Stimulated activated naive B cell treated with anti-CD40 and anti-IgM and Interleukin-4, amounts not matched to agents 10 μg/mL and 1 μg/mL and 100 μg/mL, for 72 hours (primary cell): Measurements from ENCODE around the gene PTPRQ.

Source experiments
- ATAC-seq, 2 donors: fragments of 150-1000 bp; cut with Tn5 transposase; replicated peaks; 2 replicates each; pipeline ENCODE4 v1.10.0; 2021; ENCODE audit warnings: moderate library complexity in 1 of 2
- DNase-seq: peaks from one replicate; pipeline ENCODE4 v3.0.0; 2021
- H3K27ac Mint-ChIP-seq: one replicate; pipeline ENCODE4 v1.8.0; 2022; ENCODE audit warnings: mild to moderate bottlenecking, mixed read lengths
- H3K27me3 Mint-ChIP-seq, 2 donors: one replicate each; pipeline ENCODE4 v1.8.0; 2022; ENCODE audit warnings: mixed read lengths in 2 of 2
- H3K36me3 Mint-ChIP-seq, 2 donors: one replicate each; pipeline ENCODE4 v1.8.0; 2022; ENCODE audit warnings: mixed read lengths in 2 of 2, mild to moderate bottlenecking in 1 of 2
- H3K4me1 Mint-ChIP-seq, 2 donors: one replicate each; pipeline ENCODE4 v1.8.0; 2022; ENCODE audit warnings: mixed read lengths in 2 of 2, mild to moderate bottlenecking in 1 of 2
- H3K4me3 Mint-ChIP-seq, 2 donors: one replicate each; pipeline ENCODE4 v1.8.0; 2022; ENCODE audit warnings: mild to moderate bottlenecking in 2 of 2, mixed read lengths in 2 of 2, moderate library complexity in 1 of 2
- H3K9me3 Mint-ChIP-seq, 2 donors: one replicate each; pipeline ENCODE4 v1.8.0; 2022; ENCODE audit warnings: mixed read lengths in 2 of 2, mild to moderate bottlenecking in 1 of 2

PTPRQ gene

DNA sequence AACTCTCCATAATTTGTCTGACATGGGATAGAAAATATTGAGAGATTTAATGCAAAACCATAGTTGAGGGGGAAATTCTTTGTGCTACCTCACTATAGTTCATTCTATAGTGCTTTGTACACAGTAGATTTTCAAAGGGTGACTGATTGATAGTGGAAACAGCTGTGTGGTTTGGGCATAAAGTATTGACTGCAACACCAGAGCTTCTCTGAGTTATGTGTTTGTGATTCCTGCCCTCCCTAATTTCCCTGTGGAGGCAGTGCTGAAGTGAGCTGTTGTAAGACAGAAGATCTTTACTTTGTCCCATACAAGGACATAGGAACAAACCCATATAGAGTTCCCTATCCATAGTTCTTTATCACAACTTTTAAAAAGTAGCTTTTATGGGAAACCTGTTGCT, 47.1 kb downstream of the PTPRQ start:
- ATAC-seq (no peak), DNase-seq (no peak)
- Mint-ChIP-seq H3K4me1 (no peaks in the 10 kb centered on the region), H3K27ac (no peak overlapping the region), H3K36me3 (no peaks in the 10 kb centered on the region), H3K9me3 (peaks cover 0 to 2% of the 10 kb centered on the region in 2 donors), H3K4me3 (no peak overlapping the region), H3K27me3 (no peaks in the 10 kb centered on the region)

DNA sequence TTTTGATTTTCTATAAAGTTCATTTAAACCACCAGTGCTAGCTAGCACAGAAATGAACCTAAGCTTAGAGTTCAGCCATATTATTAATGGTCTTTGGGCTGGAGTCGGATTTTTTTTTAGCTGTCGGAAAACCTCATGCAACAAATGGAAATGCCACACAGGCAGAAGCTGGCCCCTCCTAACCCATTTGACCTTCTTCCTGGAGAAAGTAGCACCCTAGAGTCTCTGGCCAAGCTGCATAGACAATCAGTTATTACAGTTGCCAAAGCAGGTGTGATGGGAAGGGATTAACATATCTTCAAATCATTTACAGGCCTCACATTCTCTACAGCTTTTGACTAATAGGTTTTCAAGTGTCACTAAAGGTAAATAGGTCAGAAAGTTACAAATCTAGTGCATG, 49.4 kb downstream of the PTPRQ start:
- ATAC-seq (no peak), DNase-seq (no peak)
- Mint-ChIP-seq H3K9me3 (peaks cover 0 to 2% of the 10 kb centered on the region in 2 donors), H3K27ac (no peak overlapping the region), H3K36me3 (no peaks in the 10 kb centered on the region), H3K4me3 (no peak overlapping the region), H3K4me1 (no peaks in the 10 kb centered on the region), H3K27me3 (no peaks in the 10 kb centered on the region)

DNA sequence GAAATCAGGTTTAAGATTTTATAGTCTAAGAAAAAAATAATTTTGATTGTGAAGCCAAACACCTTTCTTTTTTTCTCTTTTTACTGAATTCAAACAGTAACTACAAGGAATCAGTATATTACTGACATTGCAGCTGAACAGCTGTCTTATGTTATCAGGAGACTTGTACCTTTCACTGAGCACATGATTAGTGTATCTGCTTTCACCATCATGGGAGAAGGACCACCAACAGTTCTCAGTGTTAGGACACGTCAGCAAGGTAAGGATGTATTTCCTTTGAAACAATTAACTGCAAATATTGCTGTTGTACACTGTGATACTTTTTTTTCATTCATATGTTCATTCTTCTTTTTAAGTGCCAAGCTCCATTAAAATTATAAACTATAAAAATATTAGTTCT, 50.8 kb downstream of the PTPRQ start:
- peaks cover 0 to 2% of the 10 kb centered on the region in 2 donors for H3K9me3 Mint-ChIP-seq

DNA sequence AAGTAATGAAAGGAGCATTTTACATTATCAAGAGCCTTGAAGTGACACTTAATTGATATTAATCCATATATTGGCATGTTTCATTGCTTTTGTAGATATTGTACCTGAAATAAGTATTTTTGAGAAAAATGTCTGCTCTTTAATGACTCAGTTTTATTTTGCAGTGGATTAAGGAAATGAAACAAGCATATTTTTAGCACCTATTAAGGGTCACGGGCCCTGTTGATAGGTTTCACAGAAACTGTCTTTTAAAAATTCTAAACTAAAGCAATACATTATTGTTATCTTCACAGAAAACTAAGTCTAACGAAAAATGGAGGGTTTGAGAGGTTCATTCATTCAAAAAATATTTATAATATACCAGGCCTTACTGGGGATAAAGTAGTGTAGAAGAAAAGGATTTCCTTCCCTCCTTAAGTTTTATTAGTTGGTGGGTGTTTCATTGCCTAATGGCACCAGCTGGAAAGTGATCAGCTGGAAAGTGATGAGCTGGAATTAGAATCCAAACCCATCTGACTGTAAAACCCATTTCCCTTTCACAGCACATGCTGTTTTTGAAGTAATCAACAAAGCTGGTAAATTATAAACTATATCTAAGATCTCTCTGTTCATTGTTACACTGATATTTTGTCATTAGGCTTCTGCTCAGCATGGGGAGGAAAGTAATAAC, 54.2 kb downstream of the PTPRQ start:
- no peak for DNase-seq
- no peak for ATAC-seq
- no peaks in the 10 kb centered on the region for H3K4me1 Mint-ChIP-seq
- H3K4me3 Mint-ChIP-seq, result no peak overlapping the region
- no peaks in the 10 kb centered on the region for H3K27me3 Mint-ChIP-seq
- H3K36me3 Mint-ChIP-seq, result no peaks in the 10 kb centered on the region
- H3K9me3 Mint-ChIP-seq, result peaks cover 0 to 2% of the 10 kb centered on the region in 2 donors
- H3K27ac Mint-ChIP-seq, result no peak overlapping the region

More for the DNA sequence above, 50.8 kb downstream of the PTPRQ start:
- DNase-seq (no peak), ATAC-seq (no peak)
- no peak overlapping the region for H3K27ac Mint-ChIP-seq
- H3K4me3 Mint-ChIP-seq, result no peak overlapping the region
- no peaks in the 10 kb centered on the region for H3K27me3 Mint-ChIP-seq
- H3K4me1 Mint-ChIP-seq, result no peaks in the 10 kb centered on the region
- no peaks in the 10 kb centered on the region for H3K36me3 Mint-ChIP-seq

DNA sequence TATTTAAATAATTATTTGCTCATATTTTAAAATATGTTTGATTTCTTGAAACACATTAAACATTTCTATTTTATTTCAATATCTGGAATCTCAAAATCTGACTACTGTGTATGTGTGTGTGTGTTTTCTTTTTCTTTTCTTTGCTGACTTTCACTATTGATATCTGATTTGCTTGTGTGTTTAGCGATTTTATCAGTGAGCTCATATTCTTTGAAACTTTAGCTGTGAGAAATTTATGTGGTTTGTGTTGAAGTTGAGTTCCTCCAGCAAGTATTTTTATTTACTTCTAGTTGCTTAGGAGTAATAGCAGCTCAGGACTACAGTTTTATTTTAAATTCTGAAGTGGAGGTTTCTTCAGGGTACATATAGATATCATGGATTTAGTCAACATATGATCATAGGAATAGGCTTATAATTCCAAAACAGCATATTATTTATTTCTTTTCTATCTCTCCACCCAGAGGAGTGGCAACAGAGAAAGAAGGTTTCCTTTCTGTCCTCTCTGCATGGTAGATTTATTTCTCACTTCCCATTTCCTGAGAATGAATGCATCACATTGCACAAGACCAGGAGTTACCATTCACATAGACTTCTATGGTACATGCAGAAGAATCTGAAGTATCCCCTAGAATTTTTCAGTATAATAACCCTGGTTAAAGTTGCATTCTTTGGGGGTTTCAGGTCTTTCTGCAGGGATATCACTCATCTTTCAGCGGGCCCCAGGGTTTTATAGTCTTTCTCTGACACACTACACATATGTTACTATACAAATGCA, 60.5 kb downstream of the PTPRQ start:
- Mint-ChIP-seq H3K9me3 (peaks cover 2 to 4% of the 10 kb centered on the region in 2 donors), H3K27me3 (no peaks in the 10 kb centered on the region), H3K27ac (no peak overlapping the region), H3K4me3 (no peak overlapping the region), H3K36me3 (no peaks in the 10 kb centered on the region), H3K4me1 (no peaks in the 10 kb centered on the region)
- DNase-seq (no peak), ATAC-seq (peak; percentile 27 to 44)

DNA sequence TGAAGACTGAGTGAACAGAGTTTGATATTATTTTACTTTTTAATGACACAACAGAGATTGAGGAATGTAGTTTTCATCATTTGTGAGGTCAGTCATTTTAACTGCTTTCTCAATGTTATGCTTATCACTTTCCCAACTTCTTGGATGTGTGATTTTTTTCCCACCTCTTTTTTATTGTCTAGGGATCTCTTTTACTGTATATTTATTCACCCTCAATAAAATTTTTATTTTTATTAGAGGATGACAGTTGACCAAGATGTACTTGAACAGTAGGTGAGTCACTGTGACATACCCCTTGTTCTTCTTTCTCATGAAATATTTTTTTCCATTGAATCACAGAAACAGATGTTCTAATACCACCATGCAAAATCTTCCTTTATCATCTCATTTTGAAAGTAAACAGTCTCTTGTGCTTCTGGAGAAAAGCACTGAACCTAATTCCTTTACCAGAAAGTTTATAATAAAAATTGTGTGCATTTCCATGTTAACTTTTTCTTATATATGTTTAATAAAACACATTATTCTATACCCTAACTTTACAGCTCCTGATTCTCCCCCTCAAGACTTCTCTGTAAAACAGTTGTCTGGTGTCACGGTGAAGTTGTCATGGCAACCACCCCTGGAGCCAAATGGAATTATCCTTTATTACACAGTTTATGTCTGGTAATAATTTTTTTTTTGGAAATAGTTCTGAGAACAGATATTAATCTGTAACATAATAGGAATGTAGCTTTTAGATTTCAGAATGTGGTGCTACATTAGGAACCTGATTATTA, 65.9 kb downstream of the PTPRQ start:
- no peak overlapping the region for H3K4me3 Mint-ChIP-seq
- no peak overlapping the region for H3K27ac Mint-ChIP-seq
- H3K9me3 Mint-ChIP-seq, result no peaks in the 10 kb centered on the region
- no peak for ATAC-seq
- peaks cover 0 to 5% of the 10 kb centered on the region in 2 donors for H3K27me3 Mint-ChIP-seq
- no peaks in the 10 kb centered on the region for H3K36me3 Mint-ChIP-seq
- no peak for DNase-seq
- H3K4me1 Mint-ChIP-seq, result no peaks in the 10 kb centered on the region

DNA sequence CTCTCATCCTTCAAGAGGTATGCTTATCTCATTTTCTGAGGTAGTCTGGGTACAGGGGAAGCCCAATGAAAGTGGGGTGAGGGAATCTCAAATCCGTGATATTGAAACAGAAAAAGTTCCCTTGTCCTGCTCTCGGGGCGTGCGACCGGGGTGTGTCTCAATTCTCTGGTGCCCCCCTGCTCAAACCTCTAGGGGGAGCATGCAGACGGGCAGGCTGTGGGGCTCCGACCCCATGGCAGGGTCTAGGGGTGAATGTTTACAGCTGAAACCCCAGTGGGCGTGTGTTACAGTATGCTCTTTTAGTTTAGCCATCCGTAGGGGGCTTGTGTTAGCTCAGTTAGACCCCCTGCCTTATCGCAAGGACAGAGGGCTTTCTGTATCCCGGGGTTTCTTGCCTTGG, 68.7 kb downstream of the PTPRQ start:
- Mint-ChIP-seq H3K27me3 (peaks cover 0 to 5% of the 10 kb centered on the region in 2 donors), H3K4me1 (no peaks in the 10 kb centered on the region), H3K27ac (no peak overlapping the region), H3K4me3 (no peak overlapping the region), H3K9me3 (peaks cover 1 to 3% of the 10 kb centered on the region in 2 donors), H3K36me3 (no peaks in the 10 kb centered on the region)
- ATAC-seq (no peak), DNase-seq (no peak)

DNA sequence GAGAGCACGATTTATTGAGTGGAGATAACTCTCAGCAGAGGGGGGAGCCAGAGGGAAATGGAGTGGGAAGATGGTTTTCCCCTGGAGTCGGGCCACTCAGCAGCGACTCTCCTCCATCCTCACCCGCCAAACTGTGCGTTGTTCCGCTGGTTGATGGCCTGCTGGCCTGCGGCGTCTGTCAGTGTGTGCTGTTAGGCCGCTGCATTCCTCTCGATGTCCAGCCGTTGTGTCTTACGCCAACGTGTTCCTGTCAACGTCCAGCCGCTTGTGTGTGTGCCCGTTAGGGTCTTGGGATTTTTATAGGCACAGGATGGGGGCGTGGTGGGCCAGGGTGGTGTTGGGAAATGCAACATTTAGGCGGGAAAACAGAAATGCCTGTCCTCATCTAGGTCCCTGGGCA, 69.2 kb downstream of the PTPRQ start:
- ATAC-seq (no peak), DNase-seq (no peak)
- Mint-ChIP-seq H3K27me3 (peaks cover 0 to 5% of the 10 kb centered on the region in 2 donors), H3K36me3 (no peaks in the 10 kb centered on the region), H3K4me3 (no peak overlapping the region), H3K27ac (no peak overlapping the region), H3K9me3 (peaks cover 5 to 7% of the 10 kb centered on the region in 2 donors), H3K4me1 (no peaks in the 10 kb centered on the region)

DNA sequence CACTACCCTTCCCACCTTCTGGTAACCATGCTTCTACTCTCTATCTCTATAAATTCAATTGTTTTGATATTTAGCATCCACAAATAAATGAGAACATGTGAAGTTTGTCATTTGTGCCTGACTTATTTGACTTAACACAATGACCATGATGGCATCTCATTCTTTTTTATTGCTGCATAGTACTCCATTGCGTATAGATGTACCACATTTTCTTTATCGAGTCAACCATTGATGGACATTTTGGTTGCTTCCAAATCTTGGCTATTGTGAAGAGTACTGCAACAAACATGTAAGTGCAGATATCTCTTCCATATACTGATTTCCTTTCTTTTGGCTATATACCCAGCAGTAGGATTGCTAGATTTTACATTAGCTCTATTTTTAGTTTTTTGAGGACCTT, 73.6 kb downstream of the PTPRQ start:
- H3K27ac Mint-ChIP-seq, result no peak overlapping the region
- H3K27me3 Mint-ChIP-seq, result peaks cover 0 to 4% of the 10 kb centered on the region in 2 donors
- H3K4me1 Mint-ChIP-seq, result no peaks in the 10 kb centered on the region
- no peak overlapping the region for H3K4me3 Mint-ChIP-seq
- DNase-seq, result no peak
- H3K36me3 Mint-ChIP-seq, result no peaks in the 10 kb centered on the region
- peaks cover 7 to 10% of the 10 kb centered on the region in 2 donors for H3K9me3 Mint-ChIP-seq
- ATAC-seq, result no peak

DNA sequence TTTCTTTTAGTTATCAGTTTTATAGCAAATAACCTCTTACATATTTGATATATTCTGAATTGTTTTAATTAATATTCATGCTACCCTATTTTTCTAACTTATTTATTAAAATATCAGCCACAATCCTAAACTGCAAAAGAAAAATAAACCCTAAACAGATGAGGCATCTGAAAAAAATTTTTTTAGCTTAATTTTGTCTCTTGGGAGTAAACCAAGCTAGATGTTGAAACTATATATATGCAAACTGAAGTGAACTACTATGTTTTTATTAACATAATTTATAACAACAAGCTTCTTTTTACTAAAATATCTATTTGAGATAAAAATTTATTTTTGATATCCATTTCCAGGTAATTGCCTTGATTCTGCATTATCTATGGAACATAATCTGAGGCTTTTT, 87.6 kb downstream of the PTPRQ start:
- DNase-seq (no peak), ATAC-seq (no peak)
- H3K4me3 Mint-ChIP-seq, result no peak overlapping the region
- no peaks in the 10 kb centered on the region for H3K27me3 Mint-ChIP-seq
- no peaks in the 10 kb centered on the region for H3K36me3 Mint-ChIP-seq
- H3K9me3 Mint-ChIP-seq, result no peaks in the 10 kb centered on the region
- no peak overlapping the region for H3K27ac Mint-ChIP-seq
- H3K4me1 Mint-ChIP-seq, result no peaks in the 10 kb centered on the region

DNA sequence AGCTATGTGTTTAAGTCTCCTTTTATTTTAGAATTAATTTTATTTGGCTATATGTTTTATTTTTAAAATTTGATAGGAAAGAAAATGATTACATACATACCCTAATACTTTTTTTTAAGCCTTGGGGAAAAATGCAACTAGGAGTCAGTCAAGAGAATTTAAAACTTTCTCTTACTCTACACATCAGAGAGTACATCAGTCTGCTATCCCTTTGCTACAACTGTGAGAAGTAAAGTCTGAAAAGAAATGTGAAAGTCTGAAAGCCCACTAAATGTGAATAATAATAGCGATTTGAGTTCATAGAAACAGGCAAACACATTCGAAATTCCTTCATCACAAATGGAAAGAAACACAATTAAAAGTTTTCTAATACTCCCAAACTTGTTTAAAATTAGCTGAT, 95.0 kb downstream of the PTPRQ start:
- Mint-ChIP-seq H3K27ac (no peak overlapping the region), H3K4me1 (no peaks in the 10 kb centered on the region), H3K36me3 (no peaks in the 10 kb centered on the region), H3K4me3 (no peak overlapping the region), H3K9me3 (no peaks in the 10 kb centered on the region), H3K27me3 (no peaks in the 10 kb centered on the region)
- DNase-seq, result no peak
- no peak for ATAC-seq

DNA sequence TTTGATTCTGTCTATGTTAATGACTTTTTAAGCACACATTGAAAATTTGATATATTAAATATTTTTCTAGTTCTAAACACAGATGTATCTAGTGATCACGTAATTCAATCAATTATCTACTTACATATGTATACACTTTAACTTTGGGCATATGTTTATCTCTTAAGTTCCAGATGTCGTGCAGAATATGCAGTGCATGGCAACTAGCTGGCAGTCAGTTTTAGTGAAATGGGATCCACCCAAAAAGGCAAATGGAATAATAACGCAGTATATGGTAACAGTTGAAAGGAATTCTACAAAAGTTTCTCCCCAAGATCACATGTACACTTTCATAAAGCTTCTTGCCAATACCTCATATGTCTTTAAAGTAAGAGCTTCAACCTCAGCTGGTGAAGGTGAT, 105.3 kb downstream of the PTPRQ start:
- DNase-seq (no peak), ATAC-seq (no peak)
- Mint-ChIP-seq H3K27me3 (no peaks in the 10 kb centered on the region), H3K9me3 (no peaks in the 10 kb centered on the region), H3K4me3 (no peak overlapping the region), H3K27ac (no peak overlapping the region), H3K36me3 (no peaks in the 10 kb centered on the region), H3K4me1 (no peaks in the 10 kb centered on the region)

DNA sequence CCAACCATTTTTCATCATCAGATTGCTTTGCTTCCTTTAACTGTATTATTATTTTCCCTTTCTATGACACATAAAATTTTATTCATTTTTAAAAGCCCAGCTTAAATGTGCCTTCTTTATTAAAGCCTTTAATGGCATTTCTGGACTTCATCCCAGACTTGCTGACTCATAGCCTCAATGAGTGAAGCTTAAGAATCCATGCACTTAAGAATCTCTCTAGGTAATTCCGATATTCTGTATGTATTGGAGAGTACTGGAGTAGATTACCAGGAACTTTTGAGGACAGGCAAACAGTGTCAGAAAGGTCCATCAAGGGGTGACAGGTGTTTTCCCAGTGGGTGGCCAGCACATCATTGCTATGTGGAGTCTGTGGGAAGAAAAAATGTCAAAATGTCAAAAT, 107.9 kb downstream of the PTPRQ start:
- H3K9me3 Mint-ChIP-seq, result no peaks in the 10 kb centered on the region
- ATAC-seq (no peak), DNase-seq (no peak)
- no peak overlapping the region for H3K4me3 Mint-ChIP-seq
- no peaks in the 10 kb centered on the region for H3K4me1 Mint-ChIP-seq
- H3K27me3 Mint-ChIP-seq, result no peaks in the 10 kb centered on the region
- H3K27ac Mint-ChIP-seq, result no peak overlapping the region
- no peaks in the 10 kb centered on the region for H3K36me3 Mint-ChIP-seq

DNA sequence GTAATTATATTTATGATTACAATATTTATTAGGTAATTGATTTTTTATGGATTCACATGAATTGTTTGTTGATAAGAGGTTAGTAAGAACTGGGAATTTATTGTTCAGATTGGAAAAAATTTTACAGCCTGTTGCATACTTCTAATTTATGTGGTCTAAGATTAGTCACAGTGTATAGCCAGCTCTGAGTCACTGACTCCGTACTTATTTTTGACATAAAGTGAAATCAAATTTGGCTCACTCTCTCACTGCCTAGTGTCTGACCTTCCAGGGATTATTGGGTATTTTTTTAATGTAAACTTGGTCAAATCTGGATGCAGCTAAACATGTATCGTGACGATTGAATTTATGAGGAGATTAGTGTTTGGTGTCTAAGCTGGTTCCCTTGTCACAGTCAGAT, 109.3 kb downstream of the PTPRQ start:
- no peaks in the 10 kb centered on the region for H3K27me3 Mint-ChIP-seq
- H3K9me3 Mint-ChIP-seq, result no peaks in the 10 kb centered on the region
- no peak overlapping the region for H3K27ac Mint-ChIP-seq

DNA sequence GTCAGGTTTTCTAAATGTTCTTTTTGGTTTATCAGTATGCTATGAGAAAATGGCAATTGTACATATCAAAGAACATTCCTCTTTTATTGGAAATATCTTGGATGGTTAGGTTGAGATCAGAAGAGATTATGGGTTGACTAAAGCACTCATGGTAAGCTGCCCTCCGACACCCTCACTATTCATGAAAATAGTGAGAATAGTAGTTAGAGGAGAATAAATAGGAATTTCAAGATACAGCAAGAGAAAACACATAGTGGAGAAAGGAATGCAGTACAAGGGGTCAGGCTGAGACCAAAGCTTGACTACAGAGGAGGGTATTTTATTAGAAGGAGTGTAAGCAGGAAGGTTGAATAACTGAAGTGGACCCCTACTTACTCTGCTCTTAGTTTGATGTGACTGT, 112.5 kb downstream of the PTPRQ start:
- Mint-ChIP-seq H3K36me3 (no peaks in the 10 kb centered on the region), H3K27me3 (no peaks in the 10 kb centered on the region), H3K4me1 (no peaks in the 10 kb centered on the region), H3K27ac (no peak overlapping the region), H3K9me3 (no peaks in the 10 kb centered on the region), H3K4me3 (no peak overlapping the region)
- ATAC-seq (no peak), DNase-seq (no peak)

More for the DNA sequence above, 109.3 kb downstream of the PTPRQ start:
- H3K4me3 Mint-ChIP-seq, result no peak overlapping the region
- H3K36me3 Mint-ChIP-seq, result no peaks in the 10 kb centered on the region
- H3K4me1 Mint-ChIP-seq, result no peaks in the 10 kb centered on the region
- ATAC-seq (no peak), DNase-seq (no peak)
